ENCODE data around the gene LIPN.

LIPN gene

DNA sequence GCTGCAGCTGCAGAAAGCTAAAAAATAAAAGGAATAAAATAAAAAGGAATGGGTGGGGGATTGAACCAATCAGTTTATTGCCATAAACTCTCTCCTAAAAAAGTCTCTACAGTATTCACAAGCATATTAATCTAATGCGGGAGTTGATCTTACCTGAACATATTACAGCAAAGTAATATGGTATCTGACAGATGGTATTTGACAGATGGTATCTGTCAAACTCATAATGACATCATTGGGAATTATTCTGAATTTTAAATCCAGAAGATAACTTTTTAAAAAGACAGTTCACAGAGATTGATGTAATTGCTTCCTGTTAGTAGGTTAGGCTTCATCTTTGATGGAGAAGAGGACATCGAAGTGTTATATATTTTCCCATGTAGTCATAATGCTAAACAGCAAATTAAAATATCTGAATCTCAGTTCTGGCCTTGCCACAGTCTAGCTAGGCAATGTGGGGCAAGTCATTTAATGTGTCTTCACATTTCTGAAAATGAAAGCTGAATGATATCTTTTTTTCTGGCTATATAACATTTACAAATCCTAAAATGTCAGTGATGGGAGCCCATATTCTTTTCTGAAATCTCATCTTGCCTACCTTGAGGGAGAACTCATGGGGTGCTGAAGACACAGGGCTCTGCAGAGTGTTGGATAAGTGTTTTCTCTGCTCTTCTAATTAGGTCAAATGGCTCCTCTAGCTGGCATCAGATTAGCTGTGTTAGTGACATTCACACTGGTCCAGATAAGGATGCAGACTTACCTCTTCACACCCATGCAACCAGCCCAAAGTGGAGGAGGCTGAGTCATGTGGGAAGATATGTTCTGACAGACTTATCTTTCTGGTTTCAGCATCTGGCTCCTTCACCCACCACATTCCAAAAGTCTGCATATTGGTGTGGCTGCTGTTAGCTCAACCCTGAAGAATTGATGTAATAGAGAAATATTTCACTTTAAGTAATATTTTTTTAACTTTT is 40.6 kb downstream of the LIPN start:
- TF ChIP-seq, protein P1, sequence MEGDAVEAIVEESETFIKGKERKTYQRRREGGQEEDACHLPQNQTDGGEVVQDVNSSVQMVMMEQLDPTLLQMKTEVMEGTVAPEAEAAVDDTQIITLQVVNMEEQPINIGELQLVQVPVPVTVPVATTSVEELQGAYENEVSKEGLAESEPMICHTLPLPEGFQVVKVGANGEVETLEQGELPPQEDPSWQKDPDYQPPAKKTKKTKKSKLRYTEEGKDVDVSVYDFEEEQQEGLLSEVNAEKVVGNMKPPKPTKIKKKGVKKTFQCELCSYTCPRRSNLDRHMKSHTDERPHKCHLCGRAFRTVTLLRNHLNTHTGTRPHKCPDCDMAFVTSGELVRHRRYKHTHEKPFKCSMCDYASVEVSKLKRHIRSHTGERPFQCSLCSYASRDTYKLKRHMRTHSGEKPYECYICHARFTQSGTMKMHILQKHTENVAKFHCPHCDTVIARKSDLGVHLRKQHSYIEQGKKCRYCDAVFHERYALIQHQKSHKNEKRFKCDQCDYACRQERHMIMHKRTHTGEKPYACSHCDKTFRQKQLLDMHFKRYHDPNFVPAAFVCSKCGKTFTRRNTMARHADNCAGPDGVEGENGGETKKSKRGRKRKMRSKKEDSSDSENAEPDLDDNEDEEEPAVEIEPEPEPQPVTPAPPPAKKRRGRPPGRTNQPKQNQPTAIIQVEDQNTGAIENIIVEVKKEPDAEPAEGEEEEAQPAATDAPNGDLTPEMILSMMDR (IDR thresholded peaks at IDR 0.05) = no peak

DNA sequence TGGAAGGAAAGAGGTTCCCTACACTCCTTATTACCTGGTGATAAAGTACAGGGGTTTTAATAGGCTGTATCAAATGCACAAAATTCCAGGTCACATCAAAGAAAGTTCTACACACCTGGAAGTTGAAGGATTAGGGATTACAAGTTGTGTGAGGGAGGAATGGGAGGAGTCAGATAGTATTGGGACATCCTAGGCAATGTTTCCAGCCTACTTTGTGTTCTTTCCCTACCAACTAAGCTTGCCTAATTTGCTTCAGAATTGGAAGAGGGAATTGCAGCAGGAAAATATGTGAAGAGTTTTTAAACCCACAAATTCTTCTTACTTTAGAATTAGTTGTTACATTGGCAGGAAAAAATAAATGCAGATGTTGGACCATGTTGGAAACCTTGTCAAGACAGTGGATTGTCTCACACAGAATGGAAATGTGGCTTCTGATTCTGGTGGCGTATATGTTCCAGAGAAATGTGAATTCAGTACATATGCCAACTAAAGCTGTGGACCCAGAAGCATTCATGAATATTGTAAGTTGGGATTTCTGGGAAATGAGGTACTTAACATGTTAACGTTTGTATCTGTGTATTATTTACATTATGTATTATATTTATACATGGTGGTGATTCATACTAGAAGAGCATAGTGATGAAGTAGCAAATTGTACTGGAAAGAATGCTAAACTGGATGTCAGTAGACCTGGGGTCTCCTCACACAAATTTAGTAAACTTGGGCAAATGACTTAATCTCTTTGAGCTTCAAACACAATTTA is 42.9 kb downstream of the LIPN start, which contains the start of gene LIPM:
Gene LIPM (plus strand): TSS at position 208 of the 763 bp plus-strand sequence. CDS start 167 bp downstream, at position 375.
- TF ChIP-seq, protein P1 (IDR thresholded peaks at IDR 0.05) = no peak

DNA sequence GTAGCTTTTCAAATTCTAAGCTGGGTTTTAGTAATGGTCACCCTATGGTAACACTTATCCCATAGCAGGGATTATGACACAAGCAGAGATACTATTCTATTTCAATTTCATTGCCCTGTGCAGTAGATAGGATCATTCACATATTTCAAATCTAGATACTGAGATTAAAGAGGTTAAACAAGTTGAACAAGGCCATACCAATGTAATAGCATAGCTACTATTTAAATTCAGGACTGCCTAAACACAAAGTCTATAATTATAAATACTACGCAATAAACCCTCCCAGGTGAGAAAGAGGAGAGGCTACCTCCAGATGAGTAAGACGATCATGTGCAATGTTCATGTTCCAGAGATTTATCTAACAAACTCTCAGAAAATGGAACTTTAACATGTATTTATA is 43.8 kb downstream of the LIPN start:
- TF ChIP-seq, protein P1 (IDR thresholded peaks at IDR 0.05) = no peak

DNA sequence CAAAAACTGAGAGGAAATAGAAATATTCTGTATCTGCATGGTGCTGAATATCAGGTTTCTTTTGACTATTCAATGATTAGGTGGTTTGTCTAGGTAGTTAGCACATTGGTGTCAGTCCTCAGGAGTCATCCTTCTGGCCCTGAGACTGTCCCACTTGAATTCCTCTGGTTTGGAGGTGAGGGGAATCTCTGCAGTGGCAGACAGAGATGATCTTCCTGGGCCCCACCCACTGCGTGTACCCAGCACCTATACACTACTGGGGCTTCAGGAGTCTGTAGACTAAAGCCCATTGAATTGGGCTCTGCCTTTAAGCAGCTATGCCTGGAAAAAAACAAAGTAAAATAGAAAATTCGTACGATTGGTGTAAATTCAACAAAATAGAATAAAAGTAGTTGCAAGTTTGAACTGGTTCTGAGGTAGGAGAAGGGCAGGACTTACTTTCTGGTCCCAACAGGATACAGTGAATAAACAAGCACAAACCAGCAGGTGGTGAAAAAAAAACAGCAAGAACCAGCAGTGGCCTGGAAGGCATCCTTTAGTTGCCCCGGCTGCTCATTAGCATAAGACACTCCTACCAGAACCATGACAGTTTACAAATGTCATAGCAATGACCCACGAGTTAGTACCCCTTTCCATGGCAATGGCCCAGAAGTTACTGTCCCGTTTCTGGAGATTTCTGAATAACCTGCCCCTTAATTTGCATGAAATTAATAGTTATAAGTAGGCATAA is 44.4 kb downstream of the LIPN start:
- TF ChIP-seq, protein P1 (IDR thresholded peaks at IDR 0.05) = no peak

DNA sequence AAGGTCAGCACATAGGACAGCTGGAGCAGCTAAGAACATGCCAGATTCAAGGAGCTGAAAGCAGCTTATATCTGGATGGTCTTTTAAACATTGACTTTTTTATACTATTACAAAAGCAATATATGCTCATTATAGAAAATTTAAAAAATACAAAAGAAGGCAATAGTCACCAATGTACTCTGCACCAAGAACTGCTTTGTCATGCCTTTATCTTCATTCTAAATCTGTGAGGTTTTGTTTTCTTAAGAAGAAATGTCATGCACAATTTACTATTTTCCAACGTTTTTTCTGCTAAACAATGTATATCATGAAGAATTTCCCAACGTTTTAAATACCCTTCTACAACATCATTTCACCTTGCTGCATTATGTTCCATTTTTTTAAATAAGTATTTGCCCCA is 45.5 kb downstream of the LIPN start:
- TF ChIP-seq, protein P1 (IDR thresholded peaks at IDR 0.05) = no peak

DNA sequence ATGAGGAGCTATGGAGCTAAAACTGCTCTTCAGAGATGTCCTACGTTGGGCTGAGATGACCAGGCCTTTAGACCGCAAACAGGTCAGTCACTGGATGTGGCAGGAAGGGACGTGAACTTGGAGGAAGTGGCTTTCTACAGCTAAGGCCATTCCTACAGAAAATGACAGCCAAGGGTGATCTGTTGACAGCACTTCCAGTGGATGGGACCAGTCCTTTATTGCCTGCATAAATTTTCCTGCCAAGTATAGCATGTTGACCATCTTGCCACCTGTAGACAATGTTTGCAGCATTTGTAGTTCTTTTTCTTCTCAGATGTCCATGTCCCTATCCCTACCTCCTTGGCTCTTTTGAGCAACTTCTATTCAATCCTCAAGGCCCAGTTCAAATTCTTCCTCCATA is 46.1 kb downstream of the LIPN start:
- TF ChIP-seq, protein P1 (IDR thresholded peaks at IDR 0.05) = no peak

DNA sequence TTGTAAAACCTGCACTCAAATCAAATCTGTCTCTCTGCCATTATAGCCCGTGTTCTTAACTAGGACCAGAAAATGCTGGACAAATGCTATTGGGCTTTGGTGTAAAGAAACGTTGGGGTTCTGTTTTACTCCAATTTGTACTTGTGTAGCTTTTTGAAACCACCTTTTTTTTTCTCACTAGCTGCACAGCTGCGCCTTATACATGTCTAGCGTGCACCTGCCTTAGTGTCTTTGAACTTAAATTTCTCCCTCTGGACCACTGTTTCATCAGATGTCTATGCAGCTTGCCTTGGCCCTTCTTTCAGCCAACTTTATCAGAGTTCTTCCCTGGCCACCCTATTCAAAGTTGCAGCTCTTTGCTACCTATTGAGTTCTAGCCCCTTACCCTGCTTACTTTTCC is 49.8 kb downstream of the LIPN start:
- TF ChIP-seq, protein P1 (IDR thresholded peaks at IDR 0.05) = no peak
